ENCODE measurements around the gene GAPDH. TPM values are rescaled to one million over a fixed set of nuclear protein-coding genes. Genes with fewer than 3 reads are reported as not detected.
"Not testable (repeated sequence)": the region's sequence is repeated elsewhere in the genome, so short reads cannot be mapped to it uniquely, and the experiment has no call there.

The GAPDH gene
- total and polyA plus RNA-seq, 5 donors = 3,735 to 4,983 (median 3,958) TPM

DNA sequence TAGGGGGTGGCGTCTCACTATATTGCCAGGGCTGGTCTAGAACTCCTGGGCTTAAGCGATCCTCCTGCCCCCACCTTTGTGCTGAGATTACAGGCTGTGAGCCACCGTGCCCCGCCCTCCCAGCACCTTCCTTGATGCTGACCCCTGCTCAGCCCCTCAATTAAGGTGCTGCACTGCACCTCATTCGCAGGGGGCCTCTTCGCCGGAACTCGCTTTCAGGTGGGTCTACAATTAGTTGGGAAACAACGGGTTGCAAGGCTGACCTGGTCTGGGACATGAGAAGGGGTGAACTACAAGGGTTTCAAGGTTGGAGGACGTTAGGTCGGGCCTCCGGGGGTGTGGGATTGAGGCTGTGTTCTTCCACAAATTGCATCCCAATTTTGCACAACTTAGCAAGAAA lies 35.0 kb downstream of the GAPDH start:
- Histone ChIP-seq H3K4me3 (ENCODE audit: low read length) (no peak overlapping the region), H3K27ac (ENCODE audit: low read length) (no peak overlapping the region), H3K27me3 (ENCODE audit: control insufficient read depth, insufficient read depth) (no peaks in the 10 kb centered on the region), H3K9me3 (ENCODE audit: control insufficient read depth, low read length) (no peaks in the 10 kb centered on the region), H3K4me1 (ENCODE audit: control insufficient read depth, insufficient read depth, low read length) (no peaks in the 10 kb centered on the region)
- DNase-seq = no peak
- peak in 1 of 2 donors; percentile 7 for ATAC-seq
- intact Hi-C loops (cut with DNase I) = no loop called here
- WGBS = 85% methylated on average over 12 of the region's 12 CpGs

DNA sequence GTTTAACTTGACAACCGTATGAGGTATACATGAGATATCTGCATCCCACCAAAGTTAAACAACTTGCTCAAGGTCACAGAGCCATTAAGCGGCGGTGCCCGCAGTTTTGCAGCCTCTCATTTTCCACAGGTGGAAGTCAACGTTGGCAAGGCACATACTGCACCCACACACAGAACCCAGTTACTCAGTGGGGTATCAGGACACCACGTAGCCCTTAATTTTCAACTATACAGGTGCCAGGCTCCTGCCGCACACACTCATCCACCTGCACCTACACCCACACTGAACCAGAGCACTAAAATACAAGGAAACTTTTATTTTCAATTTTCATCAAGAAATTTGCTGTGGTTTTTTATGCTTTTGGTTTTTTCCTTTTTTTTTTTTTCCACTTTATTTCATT lies 35.5 kb downstream of the GAPDH start:
- WGBS = 77% methylated on average over 7 of the region's 7 CpGs

DNA sequence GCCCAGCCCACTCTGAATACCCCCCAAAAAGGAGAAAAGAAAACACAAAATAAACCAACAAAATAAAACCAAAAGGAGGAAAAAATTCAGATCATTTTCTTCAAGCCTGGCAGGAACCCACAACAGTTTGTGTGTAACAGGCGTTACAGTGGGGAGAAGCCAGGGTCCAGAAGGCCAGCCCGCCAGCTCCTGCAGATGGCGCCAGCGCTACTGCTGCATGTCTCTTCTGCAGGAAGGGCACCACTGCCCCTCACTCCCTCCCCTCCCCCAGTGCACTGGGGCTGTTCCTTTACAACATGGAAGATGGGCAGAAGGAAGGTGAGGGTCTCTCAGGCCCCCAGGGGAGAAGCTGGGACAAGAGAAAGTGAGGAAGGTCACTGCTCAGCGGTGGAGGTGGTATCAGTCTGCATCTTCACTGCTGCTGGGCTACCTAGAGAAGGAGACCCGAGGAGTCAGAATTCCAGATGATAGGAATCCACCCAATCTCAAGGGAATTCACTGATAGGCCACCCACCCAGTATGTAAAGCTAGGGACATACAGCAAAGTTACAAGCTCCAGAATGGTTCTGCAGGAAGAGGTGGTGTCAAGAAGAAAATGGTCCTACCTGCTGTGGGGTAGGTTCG lies 36.1 kb downstream of the GAPDH start:
- no peak overlapping the region for H3K27ac ChIP-seq (ENCODE audit: low read length)
- H3K4me1 ChIP-seq (ENCODE audit: control insufficient read depth, insufficient read depth, low read length) = no peaks in the 10 kb centered on the region
- 59% methylated on average over 7 of the region's 7 CpGs for WGBS
- no peaks in the 10 kb centered on the region for H3K9me3 ChIP-seq (ENCODE audit: control insufficient read depth, low read length)
- intact Hi-C loops (cut with DNase I) = no loop called here
- DNase-seq = peak in 2 of 3 donors; percentile 72 to 76
- H3K27me3 ChIP-seq (ENCODE audit: control insufficient read depth, insufficient read depth) = no peaks in the 10 kb centered on the region
- no peak overlapping the region for H3K4me3 ChIP-seq (ENCODE audit: low read length)
- ATAC-seq = no peak

More for the DNA sequence above, 35.5 kb downstream of the GAPDH start:
- H3K4me1 ChIP-seq (ENCODE audit: control insufficient read depth, insufficient read depth, low read length) = no peaks in the 10 kb centered on the region
- H3K9me3 ChIP-seq (ENCODE audit: control insufficient read depth, low read length) = no peaks in the 10 kb centered on the region
- ATAC-seq = no peak
- no peak for DNase-seq
- no peak overlapping the region for H3K27ac ChIP-seq (ENCODE audit: low read length)
- H3K27me3 ChIP-seq (ENCODE audit: control insufficient read depth, insufficient read depth) = no peaks in the 10 kb centered on the region
- no peak overlapping the region for H3K4me3 ChIP-seq (ENCODE audit: low read length)
- intact Hi-C loops (cut with DNase I) = no loop called here

DNA sequence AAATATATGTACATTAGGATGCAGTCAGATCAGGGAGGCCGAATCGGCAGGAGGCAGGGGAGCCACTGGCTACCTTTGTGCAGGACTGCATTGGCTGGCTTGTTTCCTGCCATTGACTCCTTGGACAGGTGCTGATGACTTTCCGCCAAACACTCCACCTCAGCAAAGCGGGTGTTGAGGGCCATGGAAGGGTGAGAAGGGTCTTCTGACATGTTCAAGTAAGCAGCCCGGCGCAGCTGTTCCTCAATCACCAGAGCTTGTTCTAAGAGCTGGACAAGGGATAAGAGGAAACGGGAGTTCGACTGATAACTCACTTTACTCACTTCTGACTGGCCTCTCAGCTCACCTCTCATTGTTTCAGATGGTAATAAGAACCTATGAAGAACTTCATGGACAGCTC lies 38.7 kb downstream of the GAPDH start:
- Histone ChIP-seq H3K27me3 (ENCODE audit: control insufficient read depth, insufficient read depth) (no peaks in the 10 kb centered on the region), H3K27ac (ENCODE audit: low read length) (no peak overlapping the region), H3K4me1 (ENCODE audit: control insufficient read depth, insufficient read depth, low read length) (no peaks in the 10 kb centered on the region), H3K9me3 (ENCODE audit: control insufficient read depth, low read length) (no peaks in the 10 kb centered on the region), H3K4me3 (ENCODE audit: low read length) (no peak overlapping the region)
- 81% methylated on average over 8 of the region's 8 CpGs for WGBS
- DNase-seq = no peak
- ATAC-seq = no peak
- intact Hi-C loops (cut with DNase I) = no loop called here

DNA sequence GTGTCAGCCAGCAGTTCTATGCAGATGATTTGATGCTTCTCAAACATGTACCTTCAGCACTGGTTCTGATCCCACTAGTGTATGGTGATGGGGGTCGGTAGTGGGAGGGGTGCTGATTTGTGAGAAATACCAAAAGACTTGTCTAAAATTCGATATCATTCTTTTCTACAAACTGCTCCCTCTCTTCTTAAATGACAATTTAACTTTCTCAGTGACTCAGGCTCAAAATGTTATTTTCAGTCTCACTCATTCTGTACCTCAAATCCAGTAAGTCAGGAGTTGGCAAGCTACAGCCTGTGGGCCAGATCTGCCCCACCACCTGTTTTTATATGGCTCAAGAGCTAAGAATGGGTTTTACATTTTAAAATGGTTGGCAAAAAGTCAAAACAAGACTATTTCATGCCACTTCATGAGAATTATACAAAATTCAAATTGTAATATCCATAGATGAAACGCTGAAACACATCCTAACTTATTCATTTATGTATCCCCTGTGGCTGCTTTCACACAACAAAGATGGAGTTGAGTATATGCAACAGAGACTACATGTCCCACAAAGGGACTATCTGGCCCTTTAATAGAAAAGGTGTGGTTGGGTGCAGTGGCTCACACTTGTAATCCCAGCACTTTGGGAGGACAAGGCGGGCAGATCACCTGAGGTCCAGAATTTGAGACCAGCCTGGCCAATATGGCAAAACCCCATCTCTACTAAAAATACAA lies 40.4 kb downstream of the GAPDH start:
- DNase-seq (no peak), ATAC-seq (no peak)
- H3K4me1 ChIP-seq (ENCODE audit: control insufficient read depth, insufficient read depth, low read length) = no peaks in the 10 kb centered on the region
- H3K27me3 ChIP-seq (ENCODE audit: control insufficient read depth, insufficient read depth) = no peaks in the 10 kb centered on the region
- H3K27ac ChIP-seq (ENCODE audit: low read length) = no peak overlapping the region
- H3K9me3 ChIP-seq (ENCODE audit: control insufficient read depth, low read length) = no peaks in the 10 kb centered on the region
- 91% methylated on average over 4 of the region's 4 CpGs for WGBS
- no peak overlapping the region for H3K4me3 ChIP-seq (ENCODE audit: low read length)
- intact Hi-C loops (cut with DNase I) = no loop called here

DNA sequence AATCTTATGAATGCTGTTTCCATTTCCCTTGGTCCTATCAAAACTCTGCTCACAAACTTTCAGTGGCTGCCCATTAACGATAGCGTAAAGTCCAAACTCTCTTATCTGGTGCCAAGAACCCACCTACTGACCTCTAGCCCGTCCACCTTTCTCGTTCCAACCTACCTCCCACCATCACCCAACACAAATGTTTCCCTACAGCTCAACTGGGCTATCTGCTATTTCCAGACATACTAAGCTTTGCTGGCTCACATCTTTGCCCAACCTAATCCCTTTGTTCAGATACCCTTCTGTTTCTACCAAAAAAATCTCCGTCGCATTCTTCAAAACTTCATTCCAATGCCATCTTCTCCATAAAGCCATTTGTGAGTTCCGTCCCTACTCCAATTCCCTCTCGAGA lies 41.3 kb downstream of the GAPDH start:
- H3K4me3 ChIP-seq (ENCODE audit: low read length) = no peak overlapping the region
- no peaks in the 10 kb centered on the region for H3K27me3 ChIP-seq (ENCODE audit: control insufficient read depth, insufficient read depth)
- no peak overlapping the region for H3K27ac ChIP-seq (ENCODE audit: low read length)
- no peaks in the 10 kb centered on the region for H3K4me1 ChIP-seq (ENCODE audit: control insufficient read depth, insufficient read depth, low read length)
- 87% methylated on average over 8 of the region's 8 CpGs for WGBS
- no peak for ATAC-seq
- no peaks in the 10 kb centered on the region for H3K9me3 ChIP-seq (ENCODE audit: control insufficient read depth, low read length)
- intact Hi-C loops (cut with DNase I) = no loop called here
- DNase-seq = no peak

DNA sequence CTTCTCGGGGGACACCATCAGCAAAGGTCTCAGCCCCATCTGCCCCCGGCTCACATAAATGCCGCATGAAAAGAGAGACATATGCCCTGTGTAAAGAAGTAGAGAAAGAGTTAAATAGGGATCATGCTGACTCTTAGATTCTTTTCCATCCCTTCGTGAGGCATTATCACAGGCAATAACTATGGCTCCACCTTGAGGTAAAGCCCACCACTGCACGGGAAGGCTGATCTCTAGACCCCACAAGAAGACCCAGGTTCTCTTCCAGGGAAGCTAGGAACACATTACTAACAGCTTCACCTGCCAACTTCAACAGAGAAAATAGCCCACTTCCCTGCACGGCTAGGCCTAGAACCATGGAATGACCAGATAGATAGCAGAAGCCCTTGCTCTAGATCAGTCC lies 47.9 kb downstream of the GAPDH start:
- ATAC-seq = no peak
- Histone ChIP-seq H3K9me3 (ENCODE audit: control insufficient read depth, low read length) (no peaks in the 10 kb centered on the region), H3K27ac (ENCODE audit: low read length) (no peak overlapping the region), H3K4me3 (ENCODE audit: low read length) (no peak overlapping the region), H3K4me1 (ENCODE audit: control insufficient read depth, insufficient read depth, low read length) (no peaks in the 10 kb centered on the region), H3K27me3 (ENCODE audit: control insufficient read depth, insufficient read depth) (no peaks in the 10 kb centered on the region)
- intact Hi-C loops (cut with DNase I) = no loop called here
- no peak for DNase-seq
- WGBS = 65% methylated on average over 6 of the region's 6 CpGs

DNA sequence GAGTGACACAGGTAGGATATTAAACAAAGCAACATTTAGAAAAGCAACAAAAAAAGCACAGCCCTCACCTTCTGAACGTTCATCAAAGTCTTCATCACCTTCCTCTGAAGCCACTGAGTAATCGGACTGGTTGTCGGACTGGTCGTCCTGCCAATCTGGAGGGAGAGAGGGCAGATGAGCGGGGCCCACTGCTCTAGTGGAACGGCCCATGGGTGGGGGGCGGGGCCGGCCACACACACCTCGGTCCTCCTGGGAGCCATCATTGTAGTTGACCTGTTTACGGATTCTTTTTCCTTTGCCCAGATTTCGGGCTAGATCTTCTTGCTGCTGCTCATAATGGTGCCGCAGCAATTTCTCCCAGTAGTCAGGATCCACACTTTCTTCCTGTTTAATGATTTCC lies 48.6 kb downstream of the GAPDH start:
- no peak for ATAC-seq
- 90% methylated on average over 12 of the region's 12 CpGs for WGBS

DNA sequence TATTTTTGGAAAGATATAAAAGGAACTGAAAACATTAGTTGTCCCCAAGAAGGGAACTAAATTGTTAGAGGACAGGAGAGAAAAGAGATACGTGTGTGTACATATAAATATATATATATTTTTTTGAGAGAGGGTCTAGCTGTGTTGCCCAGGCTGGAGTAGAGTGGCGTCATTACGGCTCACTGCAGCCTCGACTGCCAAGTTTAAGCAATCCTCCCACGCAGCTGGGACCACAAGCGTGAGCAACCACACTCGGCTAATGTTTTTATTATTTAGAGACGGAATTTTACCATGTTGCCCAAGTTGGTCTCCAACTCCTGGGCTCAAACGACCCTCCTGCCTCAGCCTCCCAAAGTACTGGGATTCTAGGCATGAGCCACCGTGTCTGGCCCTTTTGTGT lies 50.0 kb downstream of the GAPDH start:
- intact Hi-C loops (cut with DNase I) = no loop called here
- ATAC-seq (no peak), DNase-seq (no peak)
- no peaks in the 10 kb centered on the region for H3K4me1 ChIP-seq (ENCODE audit: control insufficient read depth, insufficient read depth, low read length)
- no peaks in the 10 kb centered on the region for H3K27me3 ChIP-seq (ENCODE audit: control insufficient read depth, insufficient read depth)
- H3K9me3 ChIP-seq (ENCODE audit: control insufficient read depth, low read length) = no peaks in the 10 kb centered on the region
- H3K4me3 ChIP-seq (ENCODE audit: low read length) = no peak overlapping the region
- no peak overlapping the region for H3K27ac ChIP-seq (ENCODE audit: low read length)
- 83% methylated on average over 10 of the region's 10 CpGs for WGBS

More for the DNA sequence above, 48.6 kb downstream of the GAPDH start:
- Histone ChIP-seq H3K27ac (ENCODE audit: low read length) (no peak overlapping the region), H3K9me3 (ENCODE audit: control insufficient read depth, low read length) (no peaks in the 10 kb centered on the region), H3K4me3 (ENCODE audit: low read length) (no peak overlapping the region), H3K27me3 (ENCODE audit: control insufficient read depth, insufficient read depth) (no peaks in the 10 kb centered on the region), H3K4me1 (ENCODE audit: control insufficient read depth, insufficient read depth, low read length) (no peaks in the 10 kb centered on the region)
- no peak for DNase-seq
- intact Hi-C loops (cut with DNase I) = no loop called here

DNA sequence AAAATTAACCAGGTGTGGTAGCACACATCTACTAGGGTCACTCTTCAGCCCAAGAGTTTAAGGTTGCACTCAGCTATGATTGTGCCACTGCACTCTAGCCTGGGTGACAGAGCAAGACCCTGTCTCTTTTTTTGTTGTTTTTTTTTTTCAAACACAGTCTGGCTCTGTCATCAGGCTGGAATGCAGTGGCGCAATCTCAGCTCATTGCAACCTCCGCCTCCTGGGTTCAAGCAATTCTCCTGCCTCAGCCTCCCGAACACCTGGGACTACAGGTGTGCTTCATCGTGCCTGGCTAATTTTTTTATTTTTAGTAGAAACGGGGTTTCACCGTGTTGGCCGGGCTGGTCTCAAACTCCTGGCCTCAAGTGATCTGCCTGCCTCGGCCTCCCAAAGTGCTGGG lies 52.3 kb downstream of the GAPDH start:
- H3K4me3 ChIP-seq (ENCODE audit: low read length); H3K4me1 ChIP-seq (ENCODE audit: control insufficient read depth, insufficient read depth, low read length); ATAC-seq; DNase-seq; intact Hi-C loops (cut with DNase I); H3K27me3 ChIP-seq (ENCODE audit: control insufficient read depth, insufficient read depth); H3K9me3 ChIP-seq (ENCODE audit: control insufficient read depth, low read length); H3K27ac ChIP-seq (ENCODE audit: low read length): not testable (repeated sequence)
- WGBS = 97% methylated on average over 8 of the region's 8 CpGs
